ENCODE data around the gene ALKBH3.

The ALKBH3 gene

DNA sequence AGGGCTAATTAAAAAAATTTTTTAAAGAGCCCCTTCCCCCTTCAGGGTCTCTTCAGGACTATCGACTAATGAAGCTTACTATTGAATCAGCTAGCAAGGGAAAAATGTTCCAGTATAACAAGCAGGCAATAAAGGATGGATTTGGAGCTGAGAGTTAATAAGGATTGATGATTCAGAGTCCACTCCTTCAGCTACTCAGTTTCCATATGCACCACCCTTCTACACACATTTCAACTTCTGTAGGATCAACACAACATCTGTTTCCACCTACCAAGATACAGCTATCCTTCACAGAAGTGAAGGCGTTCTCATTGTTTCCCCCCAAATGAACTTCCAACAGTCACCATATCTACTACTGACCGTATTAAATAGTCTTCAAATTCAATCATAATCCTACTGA, 6.6 kb upstream of the ALKBH3 start:
- TF ChIP-seq, protein P1, sequence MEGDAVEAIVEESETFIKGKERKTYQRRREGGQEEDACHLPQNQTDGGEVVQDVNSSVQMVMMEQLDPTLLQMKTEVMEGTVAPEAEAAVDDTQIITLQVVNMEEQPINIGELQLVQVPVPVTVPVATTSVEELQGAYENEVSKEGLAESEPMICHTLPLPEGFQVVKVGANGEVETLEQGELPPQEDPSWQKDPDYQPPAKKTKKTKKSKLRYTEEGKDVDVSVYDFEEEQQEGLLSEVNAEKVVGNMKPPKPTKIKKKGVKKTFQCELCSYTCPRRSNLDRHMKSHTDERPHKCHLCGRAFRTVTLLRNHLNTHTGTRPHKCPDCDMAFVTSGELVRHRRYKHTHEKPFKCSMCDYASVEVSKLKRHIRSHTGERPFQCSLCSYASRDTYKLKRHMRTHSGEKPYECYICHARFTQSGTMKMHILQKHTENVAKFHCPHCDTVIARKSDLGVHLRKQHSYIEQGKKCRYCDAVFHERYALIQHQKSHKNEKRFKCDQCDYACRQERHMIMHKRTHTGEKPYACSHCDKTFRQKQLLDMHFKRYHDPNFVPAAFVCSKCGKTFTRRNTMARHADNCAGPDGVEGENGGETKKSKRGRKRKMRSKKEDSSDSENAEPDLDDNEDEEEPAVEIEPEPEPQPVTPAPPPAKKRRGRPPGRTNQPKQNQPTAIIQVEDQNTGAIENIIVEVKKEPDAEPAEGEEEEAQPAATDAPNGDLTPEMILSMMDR (IDR thresholded peaks at IDR 0.05), result no peak
- Mint-ChIP-seq H3K4me3 (no peak overlapping the region), H3K9me3 (peaks cover 4% of the 10 kb centered on the region), H3K4me1 (no peaks in the 10 kb centered on the region), H3K27me3 (ENCODE audit: low read depth, poor library complexity) (peaks cover 91% of the 10 kb centered on the region), H3K27ac (no peak overlapping the region), H3K36me3 (ENCODE audit: low read depth) (no peaks in the 10 kb centered on the region)
- DNase-seq, result no peak

DNA sequence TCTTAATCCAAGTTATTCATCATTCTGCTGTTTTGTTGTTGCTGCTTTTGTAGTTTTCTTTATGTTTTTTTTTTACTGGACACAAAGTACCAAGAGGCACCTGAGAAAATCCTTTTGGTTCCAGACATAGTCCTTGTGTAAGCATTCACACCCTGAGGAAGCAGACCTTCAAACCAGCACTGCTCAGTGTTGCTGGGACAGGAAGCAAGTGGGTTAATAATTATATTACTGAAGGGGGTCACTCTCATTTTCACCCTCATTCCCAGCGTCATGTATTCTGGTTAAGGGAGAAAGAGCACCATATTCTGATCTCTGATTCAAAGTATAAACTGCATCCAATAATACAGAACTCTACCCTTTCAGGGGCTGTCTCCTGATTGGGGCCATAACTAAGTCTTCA, 5.9 kb upstream of the ALKBH3 start:
- DNase-seq, result no peak
- TF ChIP-seq, protein P1 (IDR thresholded peaks at IDR 0.05), result no peak
- peaks cover 90% of the 10 kb centered on the region for H3K27me3 Mint-ChIP-seq (ENCODE audit: low read depth, poor library complexity)
- no peak overlapping the region for H3K4me3 Mint-ChIP-seq
- no peaks in the 10 kb centered on the region for H3K4me1 Mint-ChIP-seq
- H3K27ac Mint-ChIP-seq, result no peak overlapping the region
- H3K9me3 Mint-ChIP-seq, result peaks cover 9% of the 10 kb centered on the region
- no peaks in the 10 kb centered on the region for H3K36me3 Mint-ChIP-seq (ENCODE audit: low read depth)

DNA sequence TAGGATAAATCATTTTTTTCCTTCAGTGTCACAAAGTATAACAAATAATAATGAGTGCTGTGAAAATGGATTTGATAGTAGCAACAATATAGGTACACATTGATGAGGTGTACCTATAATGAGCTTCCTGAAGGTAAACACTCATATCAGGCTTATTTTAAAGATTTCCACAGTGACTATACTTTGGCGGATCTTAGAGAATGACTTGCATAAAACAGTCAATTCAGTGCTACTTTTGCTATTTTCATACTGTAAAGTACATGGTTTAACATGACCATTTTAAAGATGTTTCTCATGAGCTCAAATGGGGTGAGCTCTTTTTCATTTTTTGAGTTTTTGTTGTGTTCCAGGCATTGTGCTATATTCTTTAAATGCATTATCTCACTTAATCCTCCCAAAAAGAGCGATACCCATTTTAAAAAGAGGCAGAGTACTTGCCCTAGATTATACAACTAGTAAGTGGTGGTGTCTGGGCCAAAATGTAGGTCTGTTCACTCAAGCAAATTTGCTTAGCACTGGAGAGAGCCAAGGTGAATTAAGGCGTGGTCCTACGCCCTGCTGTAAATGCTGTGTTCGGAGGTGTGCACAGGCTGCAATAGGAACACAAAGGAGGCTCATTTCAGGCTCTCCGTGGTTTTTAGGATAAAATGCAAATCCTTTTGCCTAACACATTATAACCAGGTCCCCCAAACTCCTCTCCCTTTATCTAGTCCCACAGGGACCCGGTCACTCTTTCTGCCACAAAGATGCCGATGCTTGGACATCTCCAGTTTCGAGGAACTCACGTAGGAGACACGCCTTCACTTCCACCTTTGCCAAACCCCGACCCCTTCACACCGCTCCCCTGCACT, 617 bp upstream of the ALKBH3 start:
- Mint-ChIP-seq H3K27me3 (ENCODE audit: low read depth, poor library complexity) (peaks cover 51% of the 10 kb centered on the region), H3K27ac (no peak overlapping the region), H3K36me3 (ENCODE audit: low read depth) (peaks cover 21% of the 10 kb centered on the region), H3K9me3 (peaks cover 17% of the 10 kb centered on the region), H3K4me1 (peaks cover 17% of the 10 kb centered on the region), H3K4me3 (peak overlapping the region; percentile 92)
- DNase-seq, result no peak
- TF ChIP-seq, protein P1 (IDR thresholded peaks at IDR 0.05), result no peak

DNA sequence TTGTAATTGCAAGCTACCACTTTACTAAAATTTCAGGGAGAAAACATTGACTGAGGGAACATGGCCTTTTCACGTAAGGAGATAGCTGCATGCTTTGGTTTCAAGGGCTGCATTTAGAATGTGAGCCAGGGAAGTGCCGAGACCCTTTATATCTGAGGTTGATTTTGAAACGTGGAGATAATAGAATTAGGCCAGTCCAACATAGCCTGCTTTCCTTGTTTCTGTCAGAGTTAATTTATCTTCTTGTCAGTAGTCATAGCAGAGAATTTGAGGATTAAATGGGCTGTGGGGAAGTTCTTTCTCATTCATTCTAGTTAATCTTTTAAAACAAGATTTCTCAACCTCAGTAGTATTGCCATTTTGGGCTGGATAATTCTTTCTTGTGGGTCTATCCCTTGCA, 12.2 kb downstream of the ALKBH3 start:
- Mint-ChIP-seq H3K27ac (no peak overlapping the region), H3K9me3 (peaks cover under 1% of the 10 kb centered on the region), H3K36me3 (ENCODE audit: low read depth) (peaks cover 70% of the 10 kb centered on the region), H3K4me3 (no peak overlapping the region), H3K4me1 (no peaks in the 10 kb centered on the region), H3K27me3 (ENCODE audit: low read depth, poor library complexity) (no peaks in the 10 kb centered on the region)
- TF ChIP-seq, protein P1 (IDR thresholded peaks at IDR 0.05), result no peak
- no peak for DNase-seq

DNA sequence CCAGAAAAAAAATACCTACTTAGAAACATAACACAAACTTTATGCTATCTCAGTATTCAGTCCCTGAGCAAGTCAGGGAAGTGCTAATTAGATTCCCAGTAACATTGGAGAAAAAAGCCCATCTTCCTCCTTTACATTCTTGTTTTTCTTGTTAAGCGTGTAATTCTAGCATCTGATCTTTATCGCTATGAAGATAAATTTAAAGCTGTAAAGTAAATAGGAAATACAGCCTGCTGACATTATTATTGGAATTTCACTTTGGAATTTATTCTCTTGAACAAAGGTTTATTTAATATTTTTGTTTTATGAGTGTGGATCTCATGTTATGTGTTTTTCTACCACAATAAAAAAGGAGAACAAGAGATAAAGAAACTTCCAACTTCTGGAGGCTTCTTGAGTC, 13.9 kb downstream of the ALKBH3 start:
- no peak overlapping the region for H3K27ac Mint-ChIP-seq
- H3K36me3 Mint-ChIP-seq (ENCODE audit: low read depth), result peaks cover 85% of the 10 kb centered on the region
- no peak for DNase-seq
- TF ChIP-seq, protein P1 (IDR thresholded peaks at IDR 0.05), result no peak
- H3K4me3 Mint-ChIP-seq, result no peak overlapping the region
- H3K27me3 Mint-ChIP-seq (ENCODE audit: low read depth, poor library complexity), result no peaks in the 10 kb centered on the region
- H3K4me1 Mint-ChIP-seq, result no peaks in the 10 kb centered on the region
- peaks cover 9% of the 10 kb centered on the region for H3K9me3 Mint-ChIP-seq

DNA sequence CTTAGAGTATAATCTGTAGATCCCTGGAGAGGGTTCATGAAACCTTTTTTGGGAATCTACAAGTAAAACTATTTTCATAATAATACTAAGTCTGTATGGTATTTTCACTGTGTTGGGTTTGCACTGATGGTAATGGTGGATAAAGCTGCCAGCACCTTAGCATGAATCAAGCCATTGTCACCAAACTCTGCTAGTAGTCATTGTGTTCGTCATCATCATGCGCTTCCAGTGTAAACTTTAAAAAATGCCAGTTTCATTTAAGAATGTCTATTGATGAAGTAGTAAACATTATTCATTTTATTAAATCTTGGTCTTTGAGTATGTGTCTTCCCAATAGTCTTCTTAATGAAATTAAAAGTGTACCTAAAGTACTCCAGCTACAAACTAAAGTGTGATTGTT, 15.0 kb downstream of the ALKBH3 start:
- Mint-ChIP-seq H3K4me1 (no peaks in the 10 kb centered on the region), H3K4me3 (no peak overlapping the region), H3K27me3 (ENCODE audit: low read depth, poor library complexity) (no peaks in the 10 kb centered on the region), H3K27ac (no peak overlapping the region), H3K9me3 (peaks cover 10% of the 10 kb centered on the region), H3K36me3 (ENCODE audit: low read depth) (peaks cover 84% of the 10 kb centered on the region)
- no peak for DNase-seq
- TF ChIP-seq, protein P1 (IDR thresholded peaks at IDR 0.05), result no peak
